ENCODE data around the gene CENPO. TPM values are rescaled to one million over a fixed set of nuclear protein-coding genes. Genes with fewer than 3 reads are reported as not detected.

CENPO gene
- total RNA-seq, 2 experiments from 2014 or later = 53.6 to 59.2 TPM

DNA sequence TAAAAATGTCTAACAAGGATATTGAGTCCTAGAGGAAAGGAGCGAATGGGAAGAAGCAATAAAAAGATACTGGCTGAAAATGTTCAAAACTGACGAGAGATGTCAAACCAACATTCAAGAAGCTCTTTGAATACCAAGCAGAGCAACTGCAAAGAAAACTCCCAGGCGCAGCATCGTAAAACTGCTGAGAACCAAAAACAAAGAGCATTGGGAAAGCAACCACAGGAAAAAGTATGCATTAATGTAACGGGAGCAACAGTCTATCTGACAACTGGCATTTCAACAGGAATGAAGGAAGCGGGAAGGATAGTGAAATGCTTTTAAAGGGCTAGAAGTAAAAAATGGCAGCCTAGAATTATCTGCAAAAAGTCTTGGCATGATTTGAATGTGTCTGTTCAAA is 73.7 kb downstream of the CENPO start:
- H3K4me2 ChIP-seq (ENCODE audit: low read length) = no peak overlapping the region
- no peak for DNase-seq (ENCODE audit: low spot score)
- ChIA-PET POLR2A (interaction anchor here (0.7 kb wide), 1 partner anchor 464 kb away, joined by 3 read pairs; no protein-coding TSS in a partner anchor), CTCF (ENCODE audit: unreplicated experiment) (no interaction called here)
- peaks cover 46% of the 10 kb centered on the region for H3K36me3 ChIP-seq (ENCODE audit: insufficient read depth, low read length)
- H3K4me3 ChIP-seq (ENCODE audit: low read depth, low read length, poor library complexity, severe bottlenecking) = no peak overlapping the region
- no peak overlapping the region for H2AFZ ChIP-seq (ENCODE audit: low read length)
- no peaks in the 10 kb centered on the region for H3K4me1 ChIP-seq (ENCODE audit: insufficient read depth, low read length, poor library complexity, severe bottlenecking)
- H3K9me2 ChIP-seq (ENCODE audit: insufficient read depth, low read length) = no peaks in the 10 kb centered on the region
- 0 out of 2 replicates have a peak, but pooled peaks cover 3% of the 10 kb centered on the region for H3K9me3 ChIP-seq (ENCODE audit: low read length)
- intact Hi-C loops (cut with micrococcal nuclease; ENCODE audit: unreplicated experiment) = no loop called here
- no peaks in the 10 kb centered on the region for H4K20me1 ChIP-seq (ENCODE audit: insufficient read depth, low read length)
- no peaks in the 10 kb centered on the region for H3K79me2 ChIP-seq (ENCODE audit: insufficient read depth, low read depth, low read length)
- no peak for TF ChIP-seq EZH2phosphoT487 (IDR thresholded peaks at IDR 0.05; ENCODE audit: borderline replicate concordance, low read depth, low read length)
- TF ChIP-seq, protein P1, sequence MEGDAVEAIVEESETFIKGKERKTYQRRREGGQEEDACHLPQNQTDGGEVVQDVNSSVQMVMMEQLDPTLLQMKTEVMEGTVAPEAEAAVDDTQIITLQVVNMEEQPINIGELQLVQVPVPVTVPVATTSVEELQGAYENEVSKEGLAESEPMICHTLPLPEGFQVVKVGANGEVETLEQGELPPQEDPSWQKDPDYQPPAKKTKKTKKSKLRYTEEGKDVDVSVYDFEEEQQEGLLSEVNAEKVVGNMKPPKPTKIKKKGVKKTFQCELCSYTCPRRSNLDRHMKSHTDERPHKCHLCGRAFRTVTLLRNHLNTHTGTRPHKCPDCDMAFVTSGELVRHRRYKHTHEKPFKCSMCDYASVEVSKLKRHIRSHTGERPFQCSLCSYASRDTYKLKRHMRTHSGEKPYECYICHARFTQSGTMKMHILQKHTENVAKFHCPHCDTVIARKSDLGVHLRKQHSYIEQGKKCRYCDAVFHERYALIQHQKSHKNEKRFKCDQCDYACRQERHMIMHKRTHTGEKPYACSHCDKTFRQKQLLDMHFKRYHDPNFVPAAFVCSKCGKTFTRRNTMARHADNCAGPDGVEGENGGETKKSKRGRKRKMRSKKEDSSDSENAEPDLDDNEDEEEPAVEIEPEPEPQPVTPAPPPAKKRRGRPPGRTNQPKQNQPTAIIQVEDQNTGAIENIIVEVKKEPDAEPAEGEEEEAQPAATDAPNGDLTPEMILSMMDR (conservative IDR thresholded peaks at IDR 0.05; ENCODE audit: low read length) = no peak
- no peak overlapping the region for H3K27ac ChIP-seq (ENCODE audit: low read depth, low read length, poor library complexity, severe bottlenecking)
- BruUV-seq (replicated peaks) = no TSS peak

DNA sequence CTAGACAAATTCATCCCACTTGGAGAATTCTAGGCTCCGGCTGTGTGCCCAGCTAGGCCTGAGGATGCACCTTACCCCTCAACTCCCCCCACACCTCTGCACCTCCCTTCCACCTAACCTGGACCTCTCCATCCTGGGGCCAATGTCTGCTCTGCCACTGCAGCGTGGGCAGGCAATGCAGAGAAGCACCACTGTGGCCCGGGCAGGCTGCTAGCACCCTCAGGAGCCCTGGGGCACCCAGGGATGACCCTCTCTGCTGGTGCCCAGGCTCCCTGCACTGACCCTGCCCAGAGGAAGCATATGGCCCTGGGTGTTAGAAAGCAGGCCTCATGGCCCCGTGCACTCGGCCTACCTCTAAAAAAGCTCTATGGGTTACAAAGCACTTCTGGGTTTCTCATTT is 77.2 kb downstream of the CENPO start:
- Histone ChIP-seq H3K4me1 (ENCODE audit: insufficient read depth, low read length, poor library complexity, severe bottlenecking) (no peaks in the 10 kb centered on the region), H3K4me3 (ENCODE audit: low read depth, low read length, poor library complexity, severe bottlenecking) (no peak overlapping the region), H3K9me3 (ENCODE audit: low read length) (0 out of 2 replicates have a peak, but pooled peaks cover 3% of the 10 kb centered on the region), H3K27ac (ENCODE audit: low read depth, low read length, poor library complexity, severe bottlenecking) (no peak overlapping the region), H3K36me3 (ENCODE audit: insufficient read depth, low read length) (peaks cover 43% of the 10 kb centered on the region), H4K20me1 (ENCODE audit: insufficient read depth, low read length) (no peaks in the 10 kb centered on the region), H3K79me2 (ENCODE audit: insufficient read depth, low read depth, low read length) (no peaks in the 10 kb centered on the region), H3K4me2 (ENCODE audit: low read length) (no peak overlapping the region), H3K9me2 (ENCODE audit: insufficient read depth, low read length) (no peaks in the 10 kb centered on the region), H2AFZ (ENCODE audit: low read length) (no peak overlapping the region)
- no TSS peak for BruUV-seq (replicated peaks)
- ChIA-PET POLR2A (no interaction called here), CTCF (ENCODE audit: unreplicated experiment) (no interaction called here)
- intact Hi-C loops (cut with micrococcal nuclease; ENCODE audit: unreplicated experiment) = no loop called here
- TF ChIP-seq, protein P1 (conservative IDR thresholded peaks at IDR 0.05; ENCODE audit: low read length) = no peak
- no peak for TF ChIP-seq EZH2phosphoT487 (IDR thresholded peaks at IDR 0.05; ENCODE audit: borderline replicate concordance, low read depth, low read length)
- DNase-seq (ENCODE audit: low spot score) = no peak

DNA sequence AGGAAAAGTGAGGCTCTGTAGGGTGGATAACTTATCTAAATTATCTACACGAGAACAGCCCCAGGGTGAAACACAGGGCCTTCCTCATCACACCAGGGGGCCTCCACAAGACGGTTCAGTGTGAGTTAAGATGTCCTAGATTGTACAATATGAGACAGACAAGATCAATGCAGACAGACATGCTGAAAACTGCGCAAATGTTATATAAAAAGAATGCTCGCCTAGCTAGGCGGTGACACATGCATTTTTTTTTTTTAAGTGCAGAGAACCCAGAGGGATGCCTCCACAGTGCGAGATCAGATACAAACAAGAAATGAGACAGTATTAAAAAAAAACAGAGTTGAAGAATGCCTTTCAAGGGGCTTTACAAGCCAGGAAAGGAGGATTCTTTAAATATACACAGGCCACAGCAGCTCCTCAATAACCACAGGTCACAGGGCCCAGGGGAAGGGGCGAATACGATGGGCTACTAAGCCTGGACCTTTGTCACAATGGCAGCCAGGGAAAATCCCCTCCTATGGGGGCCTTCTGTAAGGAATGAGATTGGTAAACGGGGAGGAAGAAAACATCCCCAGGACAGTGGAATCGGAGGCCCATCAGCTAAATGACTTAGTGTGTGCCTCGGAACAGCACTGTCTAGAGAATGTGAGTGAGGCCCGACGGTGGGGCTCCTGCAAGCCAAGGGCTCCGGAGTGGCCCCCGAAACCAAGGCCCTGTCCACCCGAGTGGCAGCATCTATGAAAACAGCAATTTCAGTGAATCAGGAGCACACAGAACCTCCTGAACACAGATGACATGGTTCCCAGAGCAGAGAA is 77.9 kb downstream of the CENPO start:
- no TSS peak for BruUV-seq (replicated peaks)
- H3K9me3 ChIP-seq (ENCODE audit: low read length) = 0 out of 2 replicates have a peak, but pooled peaks cover 3% of the 10 kb centered on the region
- no peaks in the 10 kb centered on the region for H3K79me2 ChIP-seq (ENCODE audit: insufficient read depth, low read depth, low read length)
- DNase-seq (ENCODE audit: low spot score) = no peak
- H4K20me1 ChIP-seq (ENCODE audit: insufficient read depth, low read length) = no peaks in the 10 kb centered on the region
- ChIA-PET POLR2A (no interaction called here), CTCF (ENCODE audit: unreplicated experiment) (no interaction called here)
- H3K27ac ChIP-seq (ENCODE audit: low read depth, low read length, poor library complexity, severe bottlenecking) = no peak overlapping the region
- H3K4me2 ChIP-seq (ENCODE audit: low read length) = no peak overlapping the region
- H3K4me1 ChIP-seq (ENCODE audit: insufficient read depth, low read length, poor library complexity, severe bottlenecking) = no peaks in the 10 kb centered on the region
- H3K36me3 ChIP-seq (ENCODE audit: insufficient read depth, low read length) = peaks cover 43% of the 10 kb centered on the region
- intact Hi-C loops (cut with micrococcal nuclease; ENCODE audit: unreplicated experiment) = no loop called here
- H2AFZ ChIP-seq (ENCODE audit: low read length) = no peak overlapping the region
- TF ChIP-seq, protein P1 (conservative IDR thresholded peaks at IDR 0.05; ENCODE audit: low read length) = no peak
- no peak for TF ChIP-seq EZH2phosphoT487 (IDR thresholded peaks at IDR 0.05; ENCODE audit: borderline replicate concordance, low read depth, low read length)
- H3K4me3 ChIP-seq (ENCODE audit: low read depth, low read length, poor library complexity, severe bottlenecking) = no peak overlapping the region
- H3K9me2 ChIP-seq (ENCODE audit: insufficient read depth, low read length) = no peaks in the 10 kb centered on the region
